Activated CD8-positive, alpha-beta memory T cell treated with anti-CD3 and anti-CD28 coated beads for 36 hours (primary cell): Measurements from ENCODE around the gene SFSWAP. TPM values are rescaled to one million over a fixed set of nuclear protein-coding genes. Genes with fewer than 3 reads are reported as not detected.

Source experiments
- CTCF ChIA-PET: fragments of 350-600 bp; sonication (Branson Sonifier 250); formaldehyde crosslinking; loops from one replicate; lab custom pipeline; 2021; ENCODE audit warnings: antibody characterized with exemption; lab: Charles Lee
- POLR2A ChIA-PET: fragments of 350-600 bp; sonication (Branson Sonifier 250); formaldehyde crosslinking; loops from one replicate; lab custom pipeline; 2021; ENCODE audit warnings: antibody characterized with exemption; lab: Charles Lee
- total RNA-seq, 2 experiments: library from RNA; stranded (reverse); gene quantifications; one replicate each; pipeline ENCODE4 v1.2.3, GENCODE V29; 2021

Gene SFSWAP
- total RNA-seq, 2 experiments from 2014 or later = 54.4 to 55.3 TPM

DNA sequence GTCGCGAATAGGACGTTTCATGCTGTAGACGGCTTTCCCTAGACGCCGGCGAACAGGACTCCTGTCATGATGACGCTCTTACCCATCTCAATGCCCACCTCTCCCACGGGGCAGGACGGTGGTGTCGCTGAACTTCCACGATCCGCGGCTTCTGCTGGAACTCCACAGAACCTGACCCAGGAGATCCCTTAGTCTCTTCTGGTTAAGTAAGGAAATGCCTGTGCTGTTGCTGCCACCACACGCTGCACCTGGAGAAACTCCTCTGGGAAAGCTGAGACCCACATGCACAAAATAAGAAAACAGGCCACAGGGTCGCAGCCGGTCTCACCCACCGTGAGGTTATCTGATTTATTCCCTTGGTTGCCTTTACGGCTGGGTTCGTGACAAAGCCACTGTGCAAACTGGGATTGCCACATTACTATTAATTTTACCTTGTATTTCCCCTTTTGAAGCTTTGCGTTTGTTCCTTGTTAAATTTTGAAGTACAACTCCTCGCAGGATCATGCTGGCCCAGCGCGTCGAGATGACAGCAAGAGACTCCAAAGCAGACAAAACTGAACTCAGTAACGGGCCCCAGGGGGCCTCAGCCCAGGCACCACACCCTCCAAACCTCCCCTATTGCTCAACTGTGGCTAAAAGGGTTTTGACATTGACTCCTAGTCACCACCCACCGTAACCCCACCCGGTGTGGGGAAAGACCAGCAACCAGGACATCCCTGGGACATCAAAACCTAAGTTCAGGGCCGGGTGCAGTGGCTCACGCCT is 108.1 kb downstream of the SFSWAP start:
- CTCF ChIA-PET = no interaction called here
- POLR2A ChIA-PET = no interaction called here

DNA sequence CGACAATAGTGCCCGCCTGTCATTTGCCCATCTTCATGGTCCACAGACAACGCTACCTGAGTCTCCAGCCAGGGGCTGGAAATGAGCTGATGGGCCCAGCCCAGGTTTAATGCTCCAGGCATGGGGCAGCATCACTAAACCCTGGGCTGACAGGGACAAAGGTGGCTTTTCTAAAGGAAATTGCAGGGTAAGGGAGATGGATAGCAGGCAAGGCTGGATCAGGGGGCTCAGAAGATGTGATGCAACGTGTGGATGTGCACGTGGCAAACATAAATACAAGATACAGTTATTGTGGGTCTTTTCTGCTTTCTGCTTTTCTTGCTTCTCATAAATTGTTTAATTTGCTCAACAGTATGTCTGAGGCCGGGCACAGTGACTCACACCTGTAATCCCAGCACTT is 113.6 kb downstream of the SFSWAP start:
- CTCF ChIA-PET = no interaction called here
- POLR2A ChIA-PET = no interaction called here

DNA sequence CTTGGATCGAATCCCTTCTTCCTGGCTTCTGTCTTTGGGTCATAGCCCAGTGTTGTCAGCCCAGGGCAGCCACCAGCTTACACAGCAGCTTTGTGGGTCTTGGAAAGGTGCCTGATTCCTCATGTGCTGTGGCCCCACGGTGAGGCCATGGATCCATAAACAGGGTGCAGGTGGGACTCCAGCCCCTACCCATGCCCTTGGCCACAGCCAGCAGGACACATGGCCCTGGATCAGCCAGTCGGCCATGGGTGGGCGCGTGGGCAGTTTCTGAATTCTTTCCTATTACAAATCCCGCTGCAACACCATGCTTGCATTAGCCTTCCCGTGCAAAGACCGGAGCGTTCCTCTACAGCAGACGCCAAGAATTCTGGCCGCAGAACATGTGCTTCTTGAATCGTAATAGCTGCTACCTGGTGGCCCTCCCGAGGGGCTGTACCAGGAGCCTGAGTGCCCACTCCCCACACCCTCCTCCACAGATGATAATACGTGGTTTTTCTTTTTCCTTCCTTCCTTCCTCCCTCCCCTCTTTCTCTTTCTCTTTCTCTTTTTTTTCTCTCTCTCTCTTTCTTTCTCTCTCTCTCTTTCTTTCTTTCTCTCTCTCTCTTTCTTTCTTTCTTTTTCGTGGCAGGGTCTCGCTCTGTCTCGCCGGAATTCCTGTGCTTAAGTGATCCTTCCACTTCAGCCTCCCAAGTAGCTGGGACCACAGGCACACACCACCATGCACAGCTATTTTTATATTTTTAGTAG is 114.4 kb downstream of the SFSWAP start:
- POLR2A ChIA-PET = no interaction called here

DNA sequence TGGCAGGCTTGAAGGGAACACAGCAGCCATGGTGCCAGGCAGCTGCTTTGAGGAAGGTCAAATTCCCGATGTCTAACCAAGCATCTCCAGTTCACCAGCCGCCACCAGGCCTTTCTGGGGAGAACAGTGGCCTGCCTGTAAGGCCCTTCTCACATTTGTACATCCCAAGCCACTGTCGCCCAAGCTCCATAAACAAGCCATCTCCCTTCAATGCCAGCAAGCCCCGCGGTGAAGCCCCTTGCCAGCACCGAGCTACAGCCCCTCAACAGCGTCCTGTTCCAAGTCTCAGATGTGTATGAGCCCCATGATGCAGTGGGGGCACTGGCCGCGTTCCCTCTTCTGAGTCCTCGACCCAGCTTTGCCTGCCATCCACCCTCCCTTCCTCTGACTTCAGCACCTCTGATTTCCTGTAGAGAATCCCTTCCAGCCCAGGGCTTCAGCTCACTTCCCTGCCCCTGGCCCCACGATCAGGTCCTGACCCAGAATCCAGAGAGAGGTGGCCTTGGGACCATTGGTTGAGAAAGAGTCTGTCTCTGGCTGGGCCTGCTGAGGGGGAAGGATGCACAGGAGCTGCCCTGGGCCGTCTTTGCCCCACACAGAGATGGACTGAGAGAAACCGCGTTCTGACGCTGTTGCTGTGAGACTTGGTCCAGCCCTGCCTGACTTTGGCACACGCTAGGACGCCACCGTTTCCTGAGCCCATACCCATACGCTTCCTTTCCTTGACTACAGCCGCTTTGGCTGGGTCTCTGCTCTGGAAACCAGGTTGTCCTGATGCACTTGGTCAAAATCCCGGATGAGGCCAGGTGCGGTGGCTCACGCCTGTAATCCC is 115.4 kb downstream of the SFSWAP start:
- POLR2A ChIA-PET = no interaction called here
- CTCF ChIA-PET = no interaction called here

More for the DNA sequence above, 114.4 kb downstream of the SFSWAP start:
- CTCF ChIA-PET = no interaction called here

DNA sequence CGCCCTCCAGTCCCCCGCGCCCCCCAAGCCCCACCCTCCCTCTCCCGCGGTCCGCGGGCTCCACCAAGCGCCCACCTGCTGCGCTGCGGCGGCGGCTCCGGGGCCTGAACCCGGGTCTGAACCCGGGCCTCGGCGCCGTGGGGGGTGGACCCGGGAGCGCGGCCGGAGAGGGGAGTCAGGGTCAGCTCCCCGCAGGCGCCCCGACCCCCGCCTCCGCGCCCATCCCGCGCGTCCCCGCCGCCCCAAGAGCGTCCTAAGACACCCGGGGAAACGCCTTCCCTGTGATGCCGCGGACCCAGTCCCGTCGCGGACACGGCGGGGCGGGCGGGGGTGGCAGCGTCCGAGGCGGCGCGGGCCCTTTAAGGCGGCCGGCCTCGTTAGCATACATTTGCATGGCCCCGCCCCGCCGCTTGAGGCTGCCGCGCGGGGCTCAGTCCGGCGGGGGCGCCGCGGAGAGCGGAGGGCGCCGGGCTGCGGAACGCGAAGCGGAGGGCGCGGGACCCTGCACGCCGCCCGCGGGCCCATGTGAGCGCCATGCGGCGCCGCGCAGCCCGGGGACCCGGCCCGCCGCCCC is 117.2 kb downstream of the SFSWAP start, which contains the start of gene MMP17:
MMP17 (plus strand) TSS at position 433 of the 574 bp plus-strand sequence; CDS start at position 535, 102 bp downstream.
- POLR2A ChIA-PET = no interaction called here

DNA sequence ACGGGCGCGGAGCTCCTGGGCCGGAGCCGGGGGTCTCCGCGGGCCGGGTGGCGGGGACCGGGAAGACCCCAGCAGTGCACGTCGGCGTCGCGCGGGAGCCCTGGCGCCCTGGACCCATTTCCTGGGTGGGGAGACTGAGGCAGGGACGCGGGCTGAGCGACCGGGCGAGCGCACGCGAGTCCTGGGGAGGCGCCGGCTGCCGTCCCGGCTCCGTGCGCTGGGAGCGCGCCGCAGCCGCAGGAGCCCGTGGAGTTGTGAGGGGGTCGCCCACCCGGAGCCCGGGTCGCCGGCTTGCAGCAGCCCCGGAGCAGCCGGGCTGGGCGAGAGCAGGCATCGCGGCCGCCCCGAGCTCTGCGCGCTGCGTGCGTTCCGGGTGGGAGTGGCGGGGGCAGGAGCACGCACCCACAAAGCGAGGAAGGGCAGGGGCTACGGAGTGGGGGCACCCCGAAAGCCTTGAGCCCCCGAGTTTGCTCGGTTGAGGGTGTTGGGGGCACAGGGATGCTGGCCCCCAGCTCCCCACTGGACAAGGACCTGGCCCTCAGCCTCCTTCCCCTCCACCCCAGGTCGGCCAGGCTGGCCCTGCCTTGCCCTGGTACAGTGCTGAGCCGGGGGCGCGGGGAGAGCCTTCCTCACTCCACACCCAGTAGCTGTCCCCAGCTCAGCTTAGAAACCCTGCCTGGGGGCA is 117.9 kb downstream of the SFSWAP start:
- CTCF ChIA-PET = no interaction called here
- POLR2A ChIA-PET = interaction anchor here (0.6 kb wide), 1 partner anchor 110 kb away, joined by 4 read pairs; no protein-coding TSS in a partner anchor

More for the DNA sequence above, 117.2 kb downstream of the SFSWAP start, which contains the start of gene MMP17:
- CTCF ChIA-PET = no interaction called here

DNA sequence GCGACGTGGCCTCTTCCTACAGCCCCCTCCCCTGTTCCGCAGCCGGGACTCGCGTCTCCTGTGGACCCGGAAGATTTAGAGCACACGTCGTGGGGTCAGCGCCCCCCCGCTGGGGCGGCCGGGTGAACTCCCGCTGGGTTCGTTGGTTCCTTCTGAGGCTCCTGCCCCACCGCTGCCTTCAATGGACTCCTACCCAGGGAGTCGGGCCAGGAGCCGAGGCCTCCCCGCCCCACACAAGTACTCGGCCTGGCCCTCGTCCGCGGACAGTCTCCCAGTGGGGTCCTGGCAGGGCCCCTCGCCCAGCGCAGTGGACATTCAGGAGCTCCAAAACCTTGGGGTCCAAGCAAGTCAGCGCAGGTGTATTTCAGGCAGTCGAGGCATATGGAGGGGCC is 118.5 kb downstream of the SFSWAP start:
- ChIA-PET POLR2A (interaction anchor here (0.6 kb wide), 1 partner anchor 110 kb away, joined by 4 read pairs; no protein-coding TSS in a partner anchor), CTCF (no interaction called here)

DNA sequence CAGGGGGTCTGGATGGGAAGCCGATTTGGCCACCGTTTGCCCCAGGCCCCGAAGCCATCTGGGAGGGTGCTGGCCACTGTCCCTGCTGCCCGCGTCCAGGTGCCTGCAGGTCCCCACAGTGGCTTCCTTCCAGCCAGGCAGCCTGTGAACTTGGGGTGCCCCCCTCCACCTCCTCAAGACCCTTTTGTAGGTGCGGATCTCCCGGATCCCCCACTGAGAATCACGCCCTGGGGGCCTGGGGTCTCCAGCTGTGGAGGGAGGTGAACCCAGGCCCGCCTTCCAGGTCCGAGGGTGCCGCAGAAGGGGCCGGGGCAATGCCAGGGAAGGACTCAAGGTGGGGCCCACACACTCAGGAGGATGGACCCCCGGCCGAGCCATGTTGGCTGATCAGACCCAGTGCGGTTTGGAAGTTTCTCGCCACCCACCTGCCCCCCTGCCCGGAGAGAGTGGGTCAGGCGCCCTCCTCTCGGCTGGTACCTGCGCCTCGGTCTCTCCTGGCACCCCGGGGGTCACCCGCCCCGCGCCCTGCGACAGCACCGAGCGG is 119.0 kb downstream of the SFSWAP start:
- ChIA-PET POLR2A (interaction anchor here (0.6 kb wide), 1 partner anchor 111 kb away, joined by 4 read pairs; no protein-coding TSS in a partner anchor), CTCF (no interaction called here)

DNA sequence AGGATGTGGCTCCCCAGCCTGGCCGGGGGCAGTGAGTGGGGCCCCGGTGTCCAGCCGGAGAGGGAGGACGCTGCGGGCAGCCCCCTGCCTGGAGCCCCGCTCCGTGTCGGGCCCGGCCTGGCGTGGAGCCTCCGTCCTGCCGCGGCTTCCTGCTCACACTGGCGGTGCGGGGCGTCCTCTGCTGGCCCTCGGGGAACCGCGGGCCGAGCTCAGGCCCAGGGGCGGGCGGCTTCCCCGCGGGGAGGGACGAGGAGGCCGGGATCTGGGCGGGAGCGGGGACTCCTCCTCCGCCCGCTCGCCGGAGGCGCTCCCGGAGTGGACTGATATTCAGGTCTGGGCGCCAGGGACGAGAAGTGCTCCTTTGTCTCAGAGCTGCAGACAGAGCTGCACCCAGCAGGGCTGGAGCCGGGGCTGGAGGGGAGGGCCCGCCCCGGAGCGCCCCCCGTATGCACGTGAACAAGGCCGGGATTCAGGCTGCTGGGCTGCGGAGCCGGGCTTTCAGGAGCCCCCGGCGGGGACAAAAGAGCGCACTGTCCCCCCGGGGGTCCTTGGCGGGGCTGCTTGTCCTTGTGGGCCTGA is 119.5 kb downstream of the SFSWAP start:
- POLR2A ChIA-PET = no interaction called here
- CTCF ChIA-PET = no interaction called here

DNA sequence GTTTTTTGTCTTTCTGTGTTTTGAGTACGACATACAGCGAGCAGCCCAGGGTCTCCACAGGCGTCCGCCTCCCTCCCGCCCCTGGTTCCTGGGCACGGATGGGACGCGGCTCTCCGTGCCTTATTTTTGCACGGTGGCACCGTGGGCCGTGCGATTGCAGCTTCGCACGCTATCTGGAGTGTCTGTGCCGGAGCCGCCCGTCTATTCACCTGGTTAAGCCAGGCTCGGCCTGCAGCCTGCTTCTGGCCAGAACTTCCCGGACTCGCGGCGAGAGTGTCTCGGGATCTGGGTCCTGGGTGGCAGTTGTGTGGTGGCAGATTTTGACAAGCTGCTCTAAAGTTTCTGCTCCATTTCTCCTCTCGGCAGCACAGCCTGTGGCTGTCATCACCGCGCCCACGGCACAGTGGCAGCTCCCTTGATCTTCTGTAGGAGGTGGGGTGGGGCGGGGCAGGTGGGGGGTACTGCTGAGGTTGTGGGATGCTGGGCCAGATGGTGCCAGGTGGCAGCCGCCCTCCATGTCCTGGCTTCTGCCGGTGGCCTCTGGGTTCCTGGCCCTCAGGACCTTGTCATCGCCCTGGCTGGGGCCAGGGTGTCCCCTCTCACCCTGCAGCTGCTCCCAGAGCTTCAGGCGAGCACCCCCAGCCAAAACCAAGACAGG is 120.2 kb downstream of the SFSWAP start:
- CTCF ChIA-PET = no interaction called here
- POLR2A ChIA-PET = no interaction called here

DNA sequence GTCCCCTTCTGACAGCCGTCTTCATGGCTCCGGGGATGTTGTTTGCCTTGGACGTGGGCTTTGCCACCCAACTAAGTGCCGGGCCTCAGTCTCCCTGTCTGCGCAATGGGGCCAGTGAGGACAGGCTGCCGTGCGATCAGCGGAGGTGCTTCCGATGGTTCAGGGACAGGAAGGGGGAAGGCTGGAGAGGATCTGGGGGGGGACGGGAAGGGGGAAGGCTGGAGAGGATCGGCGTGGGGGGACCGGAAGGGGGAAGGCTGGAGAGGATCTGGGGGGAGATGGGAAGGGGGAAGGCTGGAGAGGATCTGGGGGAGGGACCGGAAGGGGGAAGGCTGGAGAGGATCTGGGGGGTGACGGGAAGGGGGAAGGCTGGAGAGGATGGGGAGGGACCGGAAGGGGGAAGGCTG is 120.7 kb downstream of the SFSWAP start:
- ChIA-PET CTCF (no interaction called here), POLR2A (no interaction called here)

DNA sequence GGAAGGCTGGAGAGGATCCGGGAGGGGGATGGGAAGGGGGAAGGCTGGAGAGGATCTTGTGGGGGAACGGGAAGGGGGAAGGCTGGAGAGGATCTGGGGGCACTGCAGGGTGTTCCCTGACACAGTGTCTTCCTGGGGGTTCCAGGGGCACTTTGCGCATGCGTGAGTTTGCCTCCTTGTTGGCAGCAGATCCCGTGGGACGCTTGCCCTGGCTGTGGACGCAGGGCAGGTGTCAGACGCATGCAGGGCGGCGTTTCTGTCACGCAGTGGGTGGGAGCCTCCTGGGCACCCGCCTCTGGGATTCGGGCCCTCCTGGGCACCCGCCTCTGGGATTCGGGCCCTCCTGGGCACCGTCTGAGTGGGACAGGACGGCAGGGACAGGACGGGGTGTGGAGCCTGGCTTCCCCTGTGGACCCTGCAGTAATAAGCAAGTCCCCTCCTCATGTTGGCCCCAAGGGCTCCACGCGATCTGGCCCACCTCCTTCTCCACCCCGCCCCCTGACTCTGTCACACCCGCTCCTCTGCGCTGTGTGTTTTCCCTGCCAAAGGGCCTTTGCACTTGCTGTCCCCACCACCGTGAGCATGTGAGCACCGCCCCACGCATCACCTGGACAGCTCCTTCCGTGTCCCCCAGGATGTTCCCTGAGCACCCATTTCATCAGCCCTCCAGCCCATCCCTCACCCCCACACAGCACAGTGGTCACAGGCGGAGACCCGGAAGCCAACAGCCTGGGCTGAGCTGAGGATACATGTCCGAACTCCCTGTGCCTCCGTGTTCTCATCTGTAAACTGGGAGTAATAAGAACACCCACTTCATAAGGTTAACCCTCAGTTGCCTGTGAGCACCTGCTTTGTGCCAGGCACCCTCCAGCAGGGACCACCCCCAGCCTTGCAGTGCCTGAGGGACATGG is 121.7 kb downstream of the SFSWAP start:
- POLR2A ChIA-PET = no interaction called here
- CTCF ChIA-PET = no interaction called here

DNA sequence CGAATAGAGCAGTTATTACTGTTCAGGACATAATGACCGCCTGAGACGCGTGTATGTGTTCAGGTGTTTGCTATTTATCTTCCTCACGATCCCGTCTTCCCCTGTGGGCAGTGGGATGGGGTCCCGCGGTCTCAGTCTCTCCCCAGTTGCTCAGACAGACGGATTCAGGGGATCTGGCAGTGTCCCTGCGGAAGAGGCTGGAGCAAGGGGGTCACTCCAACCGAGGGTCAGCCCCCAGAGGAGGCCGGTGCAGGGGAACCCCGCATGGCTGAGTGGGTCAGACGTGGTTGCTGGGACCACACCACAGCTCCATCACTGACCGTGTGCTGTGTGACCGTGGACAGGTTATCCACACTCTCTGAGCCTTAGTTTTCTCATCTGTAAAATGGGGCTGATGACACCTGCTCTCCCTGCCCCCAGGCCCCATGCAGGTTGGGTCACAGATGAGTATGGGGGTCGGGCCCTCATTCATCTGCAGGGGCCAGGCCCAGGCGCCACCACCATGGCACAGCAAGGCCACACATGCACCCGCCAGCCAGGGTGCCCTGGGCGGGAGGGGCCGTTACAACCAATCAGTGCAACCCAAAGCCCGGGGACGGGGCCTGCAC is 122.5 kb downstream of the SFSWAP start:
- ChIA-PET CTCF (no interaction called here), POLR2A (no interaction called here)

DNA sequence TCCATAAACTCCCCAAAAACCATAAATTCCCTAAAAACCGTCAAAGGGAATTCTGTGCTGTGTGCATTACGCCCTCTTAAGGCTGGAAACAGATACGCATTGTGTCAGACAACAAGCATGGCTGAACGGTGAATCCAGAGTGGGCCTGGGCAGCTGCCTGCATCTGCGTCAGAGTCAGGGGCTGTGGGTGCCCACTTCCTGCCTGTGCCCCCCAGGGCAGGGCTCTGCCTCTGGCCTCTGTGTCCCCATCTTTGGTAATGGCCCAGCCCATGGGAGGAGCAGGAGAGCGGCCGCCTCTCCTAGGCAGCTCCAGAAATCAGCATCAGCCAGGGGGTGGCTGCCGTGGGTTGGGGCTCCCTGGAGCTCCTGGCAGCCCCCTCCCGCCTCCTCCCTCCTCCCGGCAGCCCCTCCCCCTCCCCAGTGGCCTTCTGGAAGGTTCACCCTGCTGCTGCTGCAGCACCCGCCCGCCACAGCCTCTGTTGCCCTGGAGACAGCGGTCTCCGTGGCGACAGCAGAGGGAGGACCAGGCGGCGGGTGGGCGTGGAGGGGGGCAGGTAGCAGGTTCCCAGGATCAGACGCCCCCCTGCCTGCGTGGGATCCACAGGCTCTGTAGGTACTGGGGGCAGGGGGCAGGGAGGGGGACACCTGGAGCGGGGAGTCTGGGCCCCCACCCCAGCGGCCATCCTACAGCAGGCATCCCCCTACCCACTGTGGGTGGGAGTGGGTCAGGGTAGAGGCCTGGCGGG is 123.2 kb downstream of the SFSWAP start:
- ChIA-PET CTCF (no interaction called here), POLR2A (no interaction called here)

DNA sequence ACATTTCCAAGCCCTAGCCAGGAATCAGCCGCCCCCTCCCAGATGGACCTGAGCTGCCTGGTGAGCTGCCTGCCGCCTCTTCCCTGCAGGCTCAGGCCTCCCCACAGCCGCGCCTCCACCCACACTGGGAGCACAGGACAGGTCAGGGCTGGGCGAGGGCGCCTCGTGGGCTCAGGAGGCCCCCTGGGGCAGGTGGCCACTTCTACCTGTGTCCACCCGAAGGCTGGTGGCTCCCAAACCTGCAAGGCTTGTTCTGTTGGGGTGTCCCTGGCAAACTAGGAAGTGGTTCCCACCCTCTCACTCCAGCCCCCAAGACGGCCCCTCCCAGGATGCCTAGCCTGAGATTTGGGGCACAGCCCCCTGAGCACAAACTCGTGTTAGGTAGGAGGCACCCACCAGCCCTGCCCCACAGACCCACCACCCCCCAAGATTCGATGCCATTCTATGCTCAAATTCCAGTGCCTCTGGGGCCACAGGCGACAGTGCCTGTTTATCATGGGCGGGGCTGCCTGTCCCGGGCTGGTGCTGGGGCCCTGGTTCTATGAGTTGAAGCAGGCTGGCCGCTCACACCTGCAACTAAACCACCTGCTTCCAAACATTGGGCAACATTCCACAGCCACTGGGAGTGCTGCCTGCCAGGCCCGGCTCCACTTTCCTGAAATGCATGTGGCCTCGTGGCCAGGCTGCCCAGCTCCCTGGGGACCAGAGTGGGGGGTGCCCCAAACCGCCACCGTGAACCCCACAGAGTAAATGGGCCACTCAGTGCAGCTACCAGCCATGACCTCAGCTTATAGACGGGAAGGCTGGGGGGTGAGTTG is 124.1 kb downstream of the SFSWAP start:
- CTCF ChIA-PET = no interaction called here
- POLR2A ChIA-PET = no interaction called here
